ENCODE data around the gene B3GNT9.
"Not testable (repeated sequence)": the region's sequence is repeated elsewhere in the genome, so short reads cannot be mapped to it uniquely, and the experiment has no call there.

The B3GNT9 gene

DNA sequence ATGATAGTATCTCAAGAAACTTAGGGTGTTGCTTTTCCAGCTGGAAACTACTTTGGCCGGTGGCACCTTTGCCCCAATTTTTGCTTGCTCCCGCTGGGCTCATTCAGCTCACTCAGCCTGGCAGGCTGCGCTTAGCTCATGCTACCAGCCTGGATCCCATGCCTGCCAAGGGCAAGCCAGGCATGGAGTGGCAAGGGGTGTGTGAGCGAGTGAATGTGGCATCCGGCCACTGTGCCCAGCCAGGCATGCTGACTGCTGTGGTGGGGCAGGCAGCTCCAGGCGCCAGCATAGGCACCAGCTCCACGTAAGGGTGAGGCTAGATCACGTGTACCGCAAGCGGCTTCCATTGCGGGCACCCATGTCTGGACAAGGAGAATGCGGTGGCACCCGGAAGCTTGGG lies 9.4 kb downstream of the B3GNT9 start:
- Histone ChIP-seq H3K9me3 (ENCODE audit: control extremely low read depth in 1 of 5, control insufficient read depth in 4 of 5, insufficient read depth in 2 of 5, low read depth in 1 of 5, low read length in 4 of 5) (no peaks in the 10 kb centered on the region), H3K36me3 (ENCODE audit: control insufficient read depth in 4 of 4, insufficient read depth in 4 of 4, low read length in 3 of 4) (peaks cover 23 to 88% (median 67%) of the 10 kb centered on the region in 4 experiments), H3K27ac (ENCODE audit: insufficient read depth in 1 of 2, low read depth in 1 of 2, low read length in 2 of 2, poor library complexity in 1 of 2, severe bottlenecking in 2 of 2) (no peak overlapping the region), H3K4me1 (ENCODE audit: control extremely low read depth in 1 of 4, control insufficient read depth in 4 of 4, insufficient read depth in 4 of 4, low read length in 3 of 4) (peaks cover 0 to 3% (median 0%) of the 10 kb centered on the region in 4 experiments), H3K4me3 (ENCODE audit: control insufficient read depth in 1 of 7, extremely low read depth in 1 of 7, insufficient read depth in 4 of 7, low read depth in 2 of 7, low read length in 6 of 7) (no peak overlapping the region), H3K27me3 (replicated peaks in 2 of 5; ENCODE audit: control insufficient read depth in 4 of 5, insufficient read depth in 5 of 5, low read length in 4 of 5) (no peaks in the 10 kb centered on the region)
- CTCF ChIA-PET: interaction anchor here (0.6 to 3.4 kb wide), 12 partner anchors 9 to 125 kb away, joined by 3 to 19 read pairs (median 4); partner anchors contain the start of gene B3GNT9
- POLR2A ChIA-PET: no interaction called here
- DNase-seq: no peak
- WGBS (ENCODE audit: insufficient coverage): over 99% methylated on average over 10 of the region's 13 CpGs

DNA sequence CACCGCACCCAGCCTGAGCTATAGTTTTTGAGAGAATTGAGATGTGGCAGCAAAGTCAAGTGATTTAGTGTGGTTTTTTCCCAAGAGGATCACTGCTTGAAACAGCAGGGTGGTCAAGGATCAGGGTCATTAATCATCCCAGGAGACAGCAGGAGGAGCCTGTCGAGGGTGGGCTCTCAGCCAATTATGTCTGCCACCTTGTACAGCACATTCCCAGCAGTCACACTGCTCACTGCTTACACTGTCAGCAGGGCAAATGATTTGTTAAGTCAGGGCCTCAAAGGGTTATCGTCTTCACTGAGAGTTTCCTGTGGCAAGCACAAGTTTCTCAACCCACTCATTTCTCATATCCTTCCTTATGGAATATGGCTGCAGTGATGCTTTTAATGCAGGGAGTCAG lies 13.2 kb downstream of the B3GNT9 start:
- Histone ChIP-seq H3K4me3 (ENCODE audit: control insufficient read depth in 1 of 7, extremely low read depth in 1 of 7, insufficient read depth in 4 of 7, low read depth in 2 of 7, low read length in 6 of 7) (no peak overlapping the region), H3K27me3 (replicated peaks in 2 of 5; ENCODE audit: control insufficient read depth in 4 of 5, insufficient read depth in 5 of 5, low read length in 4 of 5) (no peaks in the 10 kb centered on the region), H3K27ac (ENCODE audit: insufficient read depth in 1 of 2, low read depth in 1 of 2, low read length in 2 of 2, poor library complexity in 1 of 2, severe bottlenecking in 2 of 2) (no peak overlapping the region), H3K9me3 (ENCODE audit: control extremely low read depth in 1 of 5, control insufficient read depth in 4 of 5, insufficient read depth in 2 of 5, low read depth in 1 of 5, low read length in 4 of 5) (no peaks in the 10 kb centered on the region), H3K4me1 (ENCODE audit: control extremely low read depth in 1 of 4, control insufficient read depth in 4 of 4, insufficient read depth in 4 of 4, low read length in 3 of 4) (peaks cover 0 to 3% (median 0%) of the 10 kb centered on the region in 4 experiments), H3K36me3 (ENCODE audit: control insufficient read depth in 4 of 4, insufficient read depth in 4 of 4, low read length in 3 of 4) (peaks cover 22 to 82% (median 57%) of the 10 kb centered on the region in 4 experiments)
- POLR2A ChIA-PET: no interaction called here
- CTCF ChIA-PET: interaction anchor here (1.1 to 2.1 kb wide), 4 partner anchors 8 to 34 kb away, joined by 3 to 11 read pairs (median 6); no protein-coding TSS in a partner anchor
- DNase-seq: no peak
- 50% methylated on average over 2 of the region's 3 CpGs for WGBS (ENCODE audit: insufficient coverage)

DNA sequence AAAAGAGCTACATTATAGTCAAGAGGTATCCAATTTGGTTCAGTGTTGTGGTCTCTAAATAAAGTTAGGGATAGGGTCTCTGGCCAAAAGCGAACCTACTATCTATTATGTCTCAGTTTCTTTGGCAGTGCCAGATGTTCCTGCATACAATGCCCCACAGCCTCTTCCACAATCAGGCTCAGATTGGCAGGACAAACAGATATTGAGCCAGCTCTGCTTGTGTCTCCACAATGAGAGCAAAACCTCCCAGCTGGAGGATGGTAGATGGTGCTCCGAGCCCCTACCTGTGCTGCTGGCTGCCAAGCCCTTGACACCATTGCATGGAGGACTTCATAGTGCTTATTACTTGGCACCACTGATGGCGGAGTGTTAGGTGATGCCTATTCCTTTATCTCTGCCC lies 21.4 kb downstream of the B3GNT9 start:
- no peaks in the 10 kb centered on the region for H3K27me3 ChIP-seq (replicated peaks in 2 of 5; ENCODE audit: control insufficient read depth in 4 of 5, insufficient read depth in 5 of 5, low read length in 4 of 5)
- H3K4me1 ChIP-seq (ENCODE audit: control extremely low read depth in 1 of 4, control insufficient read depth in 4 of 4, insufficient read depth in 4 of 4, low read length in 3 of 4): no peaks in the 10 kb centered on the region
- DNase-seq: no peak
- no peak overlapping the region for H3K4me3 ChIP-seq (ENCODE audit: control insufficient read depth in 1 of 7, extremely low read depth in 1 of 7, insufficient read depth in 4 of 7, low read depth in 2 of 7, low read length in 6 of 7)
- H3K36me3 ChIP-seq (ENCODE audit: control insufficient read depth in 4 of 4, insufficient read depth in 4 of 4, low read length in 3 of 4): peaks cover 13 to 68% (median 41%) of the 10 kb centered on the region in 4 experiments
- 96% methylated on average over 2 of the region's 3 CpGs for WGBS (ENCODE audit: insufficient coverage)
- POLR2A ChIA-PET: no interaction called here
- H3K9me3 ChIP-seq (ENCODE audit: control extremely low read depth in 1 of 5, control insufficient read depth in 4 of 5, insufficient read depth in 2 of 5, low read depth in 1 of 5, low read length in 4 of 5): no peaks in the 10 kb centered on the region
- CTCF ChIA-PET: interaction anchor here (0.8 to 7.4 kb wide), 7 partner anchors 9 to 118 kb away, joined by 3 to 37 read pairs (median 7); partner anchors contain the start of gene B3GNT9
- H3K27ac ChIP-seq (ENCODE audit: insufficient read depth in 1 of 2, low read depth in 1 of 2, low read length in 2 of 2, poor library complexity in 1 of 2, severe bottlenecking in 2 of 2): no peak overlapping the region

DNA sequence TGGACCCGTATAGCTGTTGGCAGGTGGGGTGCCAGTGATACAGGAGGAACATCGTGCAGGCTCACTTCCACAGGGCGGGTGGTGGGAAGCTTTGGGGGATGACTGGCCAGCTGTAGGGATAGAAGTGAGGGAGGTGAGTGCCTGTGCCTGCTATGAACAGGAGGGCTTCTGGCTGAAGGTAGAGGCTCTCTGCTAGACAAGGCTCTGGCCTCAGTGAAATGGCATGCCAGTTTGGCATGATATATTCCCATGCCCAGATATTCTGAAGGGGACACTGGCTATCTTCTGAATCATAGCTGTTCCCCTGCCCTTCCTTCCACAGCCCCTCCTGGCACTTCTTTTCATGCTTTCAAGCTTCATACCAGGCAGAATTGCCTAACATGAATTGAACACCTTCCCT lies 21.9 kb downstream of the B3GNT9 start:
- Histone ChIP-seq H3K27me3 (replicated peaks in 2 of 5; ENCODE audit: control insufficient read depth in 4 of 5, insufficient read depth in 5 of 5, low read length in 4 of 5) (no peaks in the 10 kb centered on the region), H3K27ac (ENCODE audit: insufficient read depth in 1 of 2, low read depth in 1 of 2, low read length in 2 of 2, poor library complexity in 1 of 2, severe bottlenecking in 2 of 2) (no peak overlapping the region), H3K4me1 (ENCODE audit: control extremely low read depth in 1 of 4, control insufficient read depth in 4 of 4, insufficient read depth in 4 of 4, low read length in 3 of 4) (no peaks in the 10 kb centered on the region), H3K9me3 (ENCODE audit: control extremely low read depth in 1 of 5, control insufficient read depth in 4 of 5, insufficient read depth in 2 of 5, low read depth in 1 of 5, low read length in 4 of 5) (no peaks in the 10 kb centered on the region), H3K36me3 (ENCODE audit: control insufficient read depth in 4 of 4, insufficient read depth in 4 of 4, low read length in 3 of 4) (peaks cover 12 to 68% (median 41%) of the 10 kb centered on the region in 4 experiments), H3K4me3 (ENCODE audit: control insufficient read depth in 1 of 7, extremely low read depth in 1 of 7, insufficient read depth in 4 of 7, low read depth in 2 of 7, low read length in 6 of 7) (no peak overlapping the region)
- POLR2A ChIA-PET: no interaction called here
- CTCF ChIA-PET: interaction anchor here (0.8 to 7.4 kb wide), 7 partner anchors 9 to 117 kb away, joined by 3 to 37 read pairs (median 7); partner anchors contain the start of gene B3GNT9
- DNase-seq: no peak
- WGBS (ENCODE audit: insufficient coverage): 100% methylated on average over 2 of the region's 3 CpGs

DNA sequence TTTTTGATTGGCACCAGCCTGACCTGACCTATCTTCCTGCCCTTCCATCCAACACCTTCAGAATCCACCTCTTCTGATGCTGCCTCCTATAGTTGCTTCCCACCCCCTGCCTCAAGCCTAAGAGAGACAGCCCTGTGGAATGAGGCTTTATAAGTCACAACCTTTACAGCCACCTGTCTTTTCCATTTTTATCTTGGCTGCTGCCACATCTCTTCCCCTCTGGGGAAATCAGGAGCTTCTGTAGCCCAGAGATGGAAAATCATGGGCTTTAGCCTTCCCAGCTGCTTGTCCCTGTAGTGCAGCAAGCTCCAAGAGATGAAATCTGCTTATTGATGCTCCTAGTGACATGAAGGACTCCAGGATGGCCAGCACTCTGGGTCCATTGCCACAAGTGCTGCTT lies 22.4 kb downstream of the B3GNT9 start:
- peaks cover 14 to 68% (median 42%) of the 10 kb centered on the region in 4 experiments for H3K36me3 ChIP-seq (ENCODE audit: control insufficient read depth in 4 of 4, insufficient read depth in 4 of 4, low read length in 3 of 4)
- no peaks in the 10 kb centered on the region for H3K27me3 ChIP-seq (replicated peaks in 2 of 5; ENCODE audit: control insufficient read depth in 4 of 5, insufficient read depth in 5 of 5, low read length in 4 of 5)
- ChIA-PET POLR2A (no interaction called here), CTCF (interaction anchor here (0.8 to 7.4 kb wide), 5 partner anchors 10 to 117 kb away, joined by 3 to 37 read pairs (median 7); partner anchors contain the start of gene B3GNT9)
- H3K9me3 ChIP-seq (ENCODE audit: control extremely low read depth in 1 of 5, control insufficient read depth in 4 of 5, insufficient read depth in 2 of 5, low read depth in 1 of 5, low read length in 4 of 5): no peaks in the 10 kb centered on the region
- DNase-seq: no peak
- no peak overlapping the region for H3K27ac ChIP-seq (ENCODE audit: insufficient read depth in 1 of 2, low read depth in 1 of 2, low read length in 2 of 2, poor library complexity in 1 of 2, severe bottlenecking in 2 of 2)
- no peaks in the 10 kb centered on the region for H3K4me1 ChIP-seq (ENCODE audit: control extremely low read depth in 1 of 4, control insufficient read depth in 4 of 4, insufficient read depth in 4 of 4, low read length in 3 of 4)
- no peak overlapping the region for H3K4me3 ChIP-seq (ENCODE audit: control insufficient read depth in 1 of 7, extremely low read depth in 1 of 7, insufficient read depth in 4 of 7, low read depth in 2 of 7, low read length in 6 of 7)

DNA sequence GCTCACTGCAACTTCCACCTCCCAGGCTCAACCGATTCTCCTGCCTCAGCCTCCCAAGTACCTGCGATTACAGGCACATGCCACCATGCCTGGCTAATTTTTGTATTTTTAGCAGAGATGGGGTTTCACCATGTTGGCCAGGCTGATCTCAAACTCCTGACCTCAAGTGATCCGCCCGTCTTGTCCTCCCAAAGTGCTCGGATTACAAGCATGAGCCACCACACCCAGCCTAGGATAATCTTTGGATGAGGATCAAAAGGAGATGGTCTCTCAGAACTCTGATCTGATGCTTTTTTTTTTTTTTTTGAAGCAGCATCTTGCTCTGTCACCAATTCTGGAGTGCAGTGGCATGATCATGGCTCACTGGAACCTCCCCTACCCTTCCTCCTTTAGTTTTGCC lies 28.0 kb downstream of the B3GNT9 start:
- H3K27me3 ChIP-seq (replicated peaks in 2 of 5; ENCODE audit: control insufficient read depth in 4 of 5, insufficient read depth in 5 of 5, low read length in 4 of 5); H3K27ac ChIP-seq (ENCODE audit: insufficient read depth in 1 of 2, low read depth in 1 of 2, low read length in 2 of 2, poor library complexity in 1 of 2, severe bottlenecking in 2 of 2); DNase-seq; POLR2A ChIA-PET; CTCF ChIA-PET; H3K9me3 ChIP-seq (ENCODE audit: control extremely low read depth in 1 of 5, control insufficient read depth in 4 of 5, insufficient read depth in 2 of 5, low read depth in 1 of 5, low read length in 4 of 5); H3K4me1 ChIP-seq (ENCODE audit: control extremely low read depth in 1 of 4, control insufficient read depth in 4 of 4, insufficient read depth in 4 of 4, low read length in 3 of 4); H3K4me3 ChIP-seq (ENCODE audit: control insufficient read depth in 1 of 7, extremely low read depth in 1 of 7, insufficient read depth in 4 of 7, low read depth in 2 of 7, low read length in 6 of 7): not testable (repeated sequence)
- peaks cover 20 to 58% (median 24%) of the 10 kb centered on the region in 4 experiments for H3K36me3 ChIP-seq (ENCODE audit: control insufficient read depth in 4 of 4, insufficient read depth in 4 of 4, low read length in 3 of 4)
- 100% methylated on average over 4 of the region's 5 CpGs for WGBS (ENCODE audit: insufficient coverage)

DNA sequence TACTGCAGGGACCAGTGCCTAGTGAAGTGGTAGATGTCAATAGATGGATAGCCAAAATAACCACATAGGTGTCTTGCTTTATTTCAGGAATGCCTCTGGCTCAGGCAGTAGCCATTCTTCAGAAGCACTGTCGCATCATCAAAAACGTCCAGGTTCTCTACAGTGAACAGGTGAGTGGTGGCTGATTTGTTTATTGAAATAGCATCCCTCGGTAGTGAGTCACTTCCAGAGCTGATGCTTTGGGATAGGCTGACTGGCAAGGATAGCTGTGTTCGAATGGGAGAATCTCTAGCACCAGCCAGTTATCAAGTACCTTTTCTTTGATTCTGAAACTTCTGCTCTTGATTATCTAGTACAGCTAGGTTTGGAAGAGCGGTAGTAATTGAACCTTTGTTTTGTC lies 30.8 kb downstream of the B3GNT9 start:
- 100% methylated on average over 4 of the region's 5 CpGs for WGBS (ENCODE audit: insufficient coverage)
- Histone ChIP-seq H3K27ac (ENCODE audit: insufficient read depth in 1 of 2, low read depth in 1 of 2, low read length in 2 of 2, poor library complexity in 1 of 2, severe bottlenecking in 2 of 2) (no peak overlapping the region), H3K36me3 (ENCODE audit: control insufficient read depth in 4 of 4, insufficient read depth in 4 of 4, low read length in 3 of 4) (peaks cover 17 to 43% (median 19%) of the 10 kb centered on the region in 4 experiments), H3K4me1 (ENCODE audit: control extremely low read depth in 1 of 4, control insufficient read depth in 4 of 4, insufficient read depth in 4 of 4, low read length in 3 of 4) (peaks cover 0 to 8% (median 4%) of the 10 kb centered on the region in 4 experiments), H3K27me3 (replicated peaks in 2 of 5; ENCODE audit: control insufficient read depth in 4 of 5, insufficient read depth in 5 of 5, low read length in 4 of 5) (no peaks in the 10 kb centered on the region), H3K4me3 (ENCODE audit: control insufficient read depth in 1 of 7, extremely low read depth in 1 of 7, insufficient read depth in 4 of 7, low read depth in 2 of 7, low read length in 6 of 7) (no peak overlapping the region), H3K9me3 (ENCODE audit: control extremely low read depth in 1 of 5, control insufficient read depth in 4 of 5, insufficient read depth in 2 of 5, low read depth in 1 of 5, low read length in 4 of 5) (no peaks in the 10 kb centered on the region)
- ChIA-PET CTCF (interaction anchor here (1.0 to 2.0 kb wide), 5 partner anchors 10 to 38 kb away, joined by 3 to 8 read pairs (median 4); partner anchors contain the start of gene PHAF1), POLR2A (no interaction called here)
- DNase-seq: no peak

All from common myeloid progenitor, CD34-positive (primary cell).